Measurements from ENCODE around the gene EIF2S1. TPM values are rescaled to one million over a fixed set of nuclear protein-coding genes. Genes with fewer than 3 reads are reported as not detected.

EIF2S1 gene
- total RNA-seq, 1 experiment from 2014 or later: 192 TPM

DNA sequence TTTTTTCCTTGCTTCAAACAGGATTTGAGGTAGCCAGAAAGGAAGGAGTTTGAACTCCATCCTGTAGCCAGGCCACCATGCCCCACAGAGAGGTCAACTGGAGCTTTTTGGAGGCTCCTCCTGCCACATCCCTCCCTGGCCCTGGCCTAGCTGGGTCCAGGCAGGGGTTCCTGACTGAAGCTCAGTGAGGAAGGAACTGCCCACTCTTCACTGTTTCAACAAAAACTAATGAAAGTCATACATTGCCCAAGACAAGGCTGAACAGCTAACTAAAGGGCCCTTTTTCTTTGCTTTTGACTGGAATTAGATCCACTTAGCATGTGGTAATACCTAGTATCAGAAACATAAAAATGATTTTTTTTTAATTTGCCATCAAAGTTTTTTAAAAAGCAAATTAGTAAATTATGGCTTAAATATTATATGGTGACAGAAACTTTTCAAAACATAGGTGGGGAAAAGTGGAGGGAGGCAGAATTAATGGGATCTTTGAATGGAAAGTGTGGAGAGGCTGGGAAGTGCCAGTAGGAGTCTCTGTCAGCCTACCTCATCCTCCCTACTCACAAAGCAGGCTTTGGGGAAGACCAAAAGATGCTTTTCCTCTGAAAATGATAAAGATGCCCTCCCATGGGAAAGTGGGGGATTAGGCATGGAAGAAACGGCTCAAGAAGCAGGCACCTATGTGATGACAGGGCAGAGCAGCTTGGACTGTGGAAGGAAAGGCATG lies 29.8 kb downstream of the EIF2S1 start:
- Histone ChIP-seq H3K4me3 (replicated peaks in 1 of 2; ENCODE audit: low read depth in 1 of 2, low read length in 2 of 2) (no peak overlapping the region), H3K4me2 (ENCODE audit: low read length) (no peak overlapping the region), H3K9me3 (ENCODE audit: control insufficient read depth in 1 of 2, insufficient read depth in 1 of 2, low read depth in 1 of 2, low read length in 2 of 2) (no peaks in the 10 kb centered on the region), H3K79me2 (ENCODE audit: insufficient read depth, low read length) (no peaks in the 10 kb centered on the region), H3K9me2 (ENCODE audit: insufficient read depth) (no peaks in the 10 kb centered on the region), H3K4me1 (ENCODE audit: control insufficient read depth in 1 of 2, insufficient read depth in 2 of 2, low read length in 2 of 2) (peaks cover 0 to 7% of the 10 kb centered on the region in 2 experiments; a peak in 2 of 4 replicates), H3K27me3 (ENCODE audit: insufficient read depth, low read length) (no peaks in the 10 kb centered on the region), H3K27ac (ENCODE audit: low read depth, low read length) (no peak overlapping the region), H2AFZ (ENCODE audit: low read depth, low read length, poor library complexity, severe bottlenecking) (no peak overlapping the region), H3K36me3 (ENCODE audit: control insufficient read depth in 1 of 2, insufficient read depth in 2 of 2, low read length in 2 of 2) (peaks cover 38 to 65% of the 10 kb centered on the region in 2 experiments), H4K20me1 (ENCODE audit: insufficient read depth) (no peaks in the 10 kb centered on the region), H3K9ac (ENCODE audit: low read length) (no peak overlapping the region)
- no TSS peak for BruUV-seq (replicated peaks)
- DNase-seq (ENCODE audit: low read depth, low spot score) (no peak), ATAC-seq (no peak)
- ChIA-PET POLR2A (no interaction called here), RAD21 (ENCODE audit: low non-redundant PET in 1 of 2, low total read pairs in 2 of 2, uncharacterized antibody in 2 of 2, unreplicated experiment in 2 of 2) (no interaction called here), CTCF (no interaction called here)
- TF ChIP-seq RAD21 (IDR thresholded peaks at IDR 0.05; ENCODE audit: low read depth) (peak; percentile 15; the same call in 1 of the 2 replicates), FOSL1 (IDR thresholded peaks at IDR 0.05; ENCODE audit: low read depth) (no peak), JUND (IDR thresholded peaks at IDR 0.05) (no peak), CEBPB (IDR thresholded peaks at IDR 0.05; ENCODE audit: low read depth) (no peak)
- intact Hi-C loops (cut with micrococcal nuclease): no loop called here

DNA sequence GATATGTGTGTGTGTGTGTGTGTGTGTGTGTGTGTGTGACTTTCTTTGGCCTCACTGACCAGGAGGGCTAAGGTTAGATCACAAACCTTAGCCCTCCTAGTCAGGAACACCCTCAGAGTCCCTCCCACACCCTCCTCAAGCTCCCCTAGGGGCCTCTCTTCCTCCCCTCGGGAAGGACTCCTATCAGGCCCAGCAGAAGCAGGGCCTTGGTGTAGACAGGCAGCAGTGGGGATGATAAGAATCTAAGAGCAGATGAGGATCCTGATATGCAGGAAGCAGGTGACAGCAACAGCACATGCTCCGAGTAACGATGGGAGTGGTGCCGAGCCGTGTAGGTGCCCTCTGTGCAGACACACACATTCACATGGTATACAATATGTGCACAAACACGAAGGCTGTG lies 31.1 kb downstream of the EIF2S1 start:
- Histone ChIP-seq H3K4me2 (ENCODE audit: low read length) (no peak overlapping the region), H3K79me2 (ENCODE audit: insufficient read depth, low read length) (no peaks in the 10 kb centered on the region), H3K4me1 (ENCODE audit: control insufficient read depth in 1 of 2, insufficient read depth in 2 of 2, low read length in 2 of 2) (peaks cover 0 to 7% of the 10 kb centered on the region in 2 experiments; a peak in 3 of 4 replicates), H3K27ac (ENCODE audit: low read depth, low read length) (no peak overlapping the region), H3K9me3 (ENCODE audit: control insufficient read depth in 1 of 2, insufficient read depth in 1 of 2, low read depth in 1 of 2, low read length in 2 of 2) (no peaks in the 10 kb centered on the region), H3K4me3 (replicated peaks in 1 of 2; ENCODE audit: low read depth in 1 of 2, low read length in 2 of 2) (no peak overlapping the region), H3K9ac (ENCODE audit: low read length) (no peak overlapping the region), H3K27me3 (ENCODE audit: insufficient read depth, low read length) (no peaks in the 10 kb centered on the region), H2AFZ (ENCODE audit: low read depth, low read length, poor library complexity, severe bottlenecking) (no peak overlapping the region), H3K9me2 (ENCODE audit: insufficient read depth) (no peaks in the 10 kb centered on the region), H3K36me3 (ENCODE audit: control insufficient read depth in 1 of 2, insufficient read depth in 2 of 2, low read length in 2 of 2) (peaks cover 33 to 65% of the 10 kb centered on the region in 2 experiments), H4K20me1 (ENCODE audit: insufficient read depth) (no peaks in the 10 kb centered on the region)
- intact Hi-C loops (cut with micrococcal nuclease): no loop called here
- no peak for ATAC-seq
- no peak for DNase-seq (ENCODE audit: low read depth, low spot score)
- BruUV-seq (replicated peaks): no TSS peak
- CTCF ChIA-PET: no interaction called here
- RAD21 ChIA-PET (ENCODE audit: low non-redundant PET in 1 of 2, low total read pairs in 2 of 2, uncharacterized antibody in 2 of 2, unreplicated experiment in 2 of 2): no interaction called here
- POLR2A ChIA-PET: no interaction called here
- TF ChIP-seq CEBPB (IDR thresholded peaks at IDR 0.05; ENCODE audit: low read depth): no peak
- no peak for TF ChIP-seq RAD21 (IDR thresholded peaks at IDR 0.05; ENCODE audit: low read depth)
- no peak for TF ChIP-seq POLR2AphosphoS5 (IDR thresholded peaks at IDR 0.05; ENCODE audit: low read depth, low read length)
- TF ChIP-seq EZH2phosphoT487 (IDR thresholded peaks at IDR 0.05; ENCODE audit: borderline replicate concordance): no peak
- TF ChIP-seq POLR2A (IDR thresholded peaks at IDR 0.05; ENCODE audit: borderline replicate concordance, extremely low read depth, insufficient read depth, insufficient read length): no peak
- TF ChIP-seq ELF1 (IDR thresholded peaks at IDR 0.05; ENCODE audit: borderline replicate concordance, low read depth): no peak
- TF ChIP-seq, protein P1, sequence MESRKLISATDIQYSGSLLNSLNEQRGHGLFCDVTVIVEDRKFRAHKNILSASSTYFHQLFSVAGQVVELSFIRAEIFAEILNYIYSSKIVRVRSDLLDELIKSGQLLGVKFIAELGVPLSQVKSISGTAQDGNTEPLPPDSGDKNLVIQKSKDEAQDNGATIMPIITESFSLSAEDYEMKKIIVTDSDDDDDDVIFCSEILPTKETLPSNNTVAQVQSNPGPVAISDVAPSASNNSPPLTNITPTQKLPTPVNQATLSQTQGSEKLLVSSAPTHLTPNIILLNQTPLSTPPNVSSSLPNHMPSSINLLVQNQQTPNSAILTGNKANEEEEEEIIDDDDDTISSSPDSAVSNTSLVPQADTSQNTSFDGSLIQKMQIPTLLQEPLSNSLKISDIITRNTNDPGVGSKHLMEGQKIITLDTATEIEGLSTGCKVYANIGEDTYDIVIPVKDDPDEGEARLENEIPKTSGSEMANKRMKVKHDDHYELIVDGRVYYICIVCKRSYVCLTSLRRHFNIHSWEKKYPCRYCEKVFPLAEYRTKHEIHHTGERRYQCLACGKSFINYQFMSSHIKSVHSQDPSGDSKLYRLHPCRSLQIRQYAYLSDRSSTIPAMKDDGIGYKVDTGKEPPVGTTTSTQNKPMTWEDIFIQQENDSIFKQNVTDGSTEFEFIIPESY (IDR thresholded peaks at IDR 0.05; ENCODE audit: extremely low read depth, insufficient replicate concordance, low read length): no peak
- no peak for TF ChIP-seq SIN3A (IDR thresholded peaks at IDR 0.05; ENCODE audit: low read depth)
- no peak for TF ChIP-seq EGR1 (IDR thresholded peaks at IDR 0.05; ENCODE audit: low read depth)
- TF ChIP-seq, protein P2, sequence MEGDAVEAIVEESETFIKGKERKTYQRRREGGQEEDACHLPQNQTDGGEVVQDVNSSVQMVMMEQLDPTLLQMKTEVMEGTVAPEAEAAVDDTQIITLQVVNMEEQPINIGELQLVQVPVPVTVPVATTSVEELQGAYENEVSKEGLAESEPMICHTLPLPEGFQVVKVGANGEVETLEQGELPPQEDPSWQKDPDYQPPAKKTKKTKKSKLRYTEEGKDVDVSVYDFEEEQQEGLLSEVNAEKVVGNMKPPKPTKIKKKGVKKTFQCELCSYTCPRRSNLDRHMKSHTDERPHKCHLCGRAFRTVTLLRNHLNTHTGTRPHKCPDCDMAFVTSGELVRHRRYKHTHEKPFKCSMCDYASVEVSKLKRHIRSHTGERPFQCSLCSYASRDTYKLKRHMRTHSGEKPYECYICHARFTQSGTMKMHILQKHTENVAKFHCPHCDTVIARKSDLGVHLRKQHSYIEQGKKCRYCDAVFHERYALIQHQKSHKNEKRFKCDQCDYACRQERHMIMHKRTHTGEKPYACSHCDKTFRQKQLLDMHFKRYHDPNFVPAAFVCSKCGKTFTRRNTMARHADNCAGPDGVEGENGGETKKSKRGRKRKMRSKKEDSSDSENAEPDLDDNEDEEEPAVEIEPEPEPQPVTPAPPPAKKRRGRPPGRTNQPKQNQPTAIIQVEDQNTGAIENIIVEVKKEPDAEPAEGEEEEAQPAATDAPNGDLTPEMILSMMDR (IDR thresholded peaks at IDR 0.05 in 2 of 3, conservative IDR thresholded peaks at IDR 0.05 in 1 of 3; ENCODE audit: borderline replicate concordance in 1 of 3, insufficient read depth in 1 of 3, low read depth in 2 of 3, low read length in 2 of 3): no peak

Measured in HCT116 (cell line).